HEK293 (cell line): ENCODE measurements around the gene CPNE4.

Experiments
- CTCF ChIA-PET: fragments of 350-600 bp; formaldehyde crosslinking; extraction: SDS; loops from one replicate; lab custom pipeline; 2021; ENCODE audit warnings: antibody characterized with exemption; lab: Yijun Ruan, JAX
- POLR2A ChIA-PET: fragments of 300-600 bp; formaldehyde crosslinking; extraction: SDS; loops from one replicate; lab custom pipeline; 2020; ENCODE audit warnings: antibody characterized with exemption, inconsistent platforms; lab: Yijun Ruan, JAX
- H3K27ac ChIP-seq: fragments of 200-500 bp; sonication (Bioruptor generic); 2 replicates; pipeline ENCODE4 v1.5.1; 2014; ENCODE audit warnings: low read depth, low read length, control low read depth, inconsistent platforms; ENCODE audit errors: extremely low read depth
- H3K36me3 ChIP-seq, 2 experiments: fragments of 200-500 bp in 1 of 2; sonication (Bioruptor generic) in 1 of 2; 1 replicate in 1 of 2; 2 replicates in 1 of 2; pipeline ENCODE4 v1.5.1; 2014 to 2017; ENCODE audit warnings: inconsistent platforms in 2 of 2, low read length in 2 of 2; ENCODE audit not compliant: control insufficient read depth in 2 of 2, insufficient read depth in 1 of 2
- H3K4me1 ChIP-seq: fragments of 200-500 bp; sonication (Bioruptor generic); 2 replicates; pipeline ENCODE4 v1.5.1; 2014; ENCODE audit warnings: mild to moderate bottlenecking, low read length, inconsistent platforms; ENCODE audit not compliant: control insufficient read depth, insufficient read depth
- H3K4me3 ChIP-seq: 2 replicates; pipeline ENCODE4 v1.5.1; 2011; ENCODE audit warnings: low read depth, mild to moderate bottlenecking, control low read depth, low read length, moderate library complexity
- H3K9me3 ChIP-seq: fragments of 200-500 bp; sonication (Bioruptor generic); 2 replicates; pipeline ENCODE4 v1.5.1; 2014; ENCODE audit warnings: low read depth, low read length, inconsistent platforms; ENCODE audit not compliant: control insufficient read depth, insufficient read depth
- FEZF1 ChIP-seq: fragments of 450-650 bp; formaldehyde crosslinking; IDR thresholded peaks from 2 replicates; pipeline ENCODE4 v1.5.1; 2016; ENCODE audit warnings: missing biosample characterization, missing genetic modification characterization
- MZF1 ChIP-seq: fragments of 450-650 bp; formaldehyde crosslinking; IDR thresholded peaks from 2 replicates; pipeline ENCODE4 v1.5.1; 2017; ENCODE audit warnings: missing biosample characterization, missing genetic modification characterization, borderline replicate concordance
- REST ChIP-seq: fragments of 450-650 bp; formaldehyde crosslinking; IDR thresholded peaks from 2 replicates; pipeline ENCODE4 v1.5.1; 2016; ENCODE audit warnings: missing biosample characterization, missing genetic modification characterization
- ZBTB7A ChIP-seq: fragments of 450-650 bp; formaldehyde crosslinking; IDR thresholded peaks from 2 replicates; pipeline ENCODE4 v1.5.1; 2016; ENCODE audit warnings: low read depth, missing biosample characterization, missing genetic modification characterization
- ZFP41 ChIP-seq: fragments of 450-650 bp; formaldehyde crosslinking; IDR thresholded peaks from 2 replicates; pipeline ENCODE4 v1.5.1; 2016; ENCODE audit warnings: missing biosample characterization, missing genetic modification characterization, borderline replicate concordance
- ZNF112 ChIP-seq: fragments of 450-650 bp; formaldehyde crosslinking; IDR thresholded peaks from 2 replicates; pipeline ENCODE4 v1.5.0; 2017; ENCODE audit warnings: missing biosample characterization, missing genetic modification characterization
- ZNF214 ChIP-seq: fragments of 450-650 bp; formaldehyde crosslinking; IDR thresholded peaks from 2 replicates; pipeline ENCODE4 v1.5.1; 2017; ENCODE audit warnings: missing biosample characterization, mild to moderate bottlenecking, missing genetic modification characterization, borderline replicate concordance
- ZNF223 ChIP-seq: fragments of 450-650 bp; formaldehyde crosslinking; IDR thresholded peaks from 2 replicates; pipeline ENCODE4 v1.5.1; 2016; ENCODE audit warnings: missing biosample characterization, missing genetic modification characterization
- ZNF362 ChIP-seq: fragments of 450-650 bp; formaldehyde crosslinking; IDR thresholded peaks from 2 replicates; pipeline ENCODE4 v1.5.1; 2016; ENCODE audit warnings: missing biosample characterization, missing genetic modification characterization
- ZNF514 ChIP-seq: fragments of 450-650 bp; formaldehyde crosslinking; IDR thresholded peaks from 2 replicates; pipeline ENCODE4 v1.5.1; 2016; ENCODE audit warnings: missing biosample characterization, missing genetic modification characterization
- ZNF521 ChIP-seq: fragments of 450-650 bp; formaldehyde crosslinking; IDR thresholded peaks from 2 replicates; pipeline ENCODE4 v1.5.1; 2017; ENCODE audit warnings: missing biosample characterization, mild to moderate bottlenecking, missing genetic modification characterization
- ZNF555 ChIP-seq: fragments of 450-650 bp; formaldehyde crosslinking; conservative IDR thresholded peaks from 2 replicates; pipeline ENCODE4 v1.5.1; 2017; ENCODE audit warnings: missing biosample characterization, mild to moderate bottlenecking, missing genetic modification characterization, inconsistent platforms
- ZNF580 ChIP-seq: fragments of 450-650 bp; formaldehyde crosslinking; IDR thresholded peaks from 2 replicates; pipeline ENCODE4 v1.5.1; 2016; ENCODE audit warnings: missing biosample characterization, missing genetic modification characterization
- ZNF791 ChIP-seq: fragments of 450-650 bp; formaldehyde crosslinking; IDR thresholded peaks from 2 replicates; pipeline ENCODE4 v1.5.1; 2016; ENCODE audit warnings: missing biosample characterization, missing genetic modification characterization
- ZSCAN30 ChIP-seq: fragments of 450-650 bp; IDR thresholded peaks from 2 replicates; pipeline ENCODE4 v1.5.1; 2018; ENCODE audit warnings: missing biosample characterization, mild to moderate bottlenecking, missing genetic modification characterization, moderate library complexity
- TF ChIP-seq, protein P1 (sequence below): fragments of 450-650 bp; formaldehyde crosslinking; IDR thresholded peaks from 2 replicates; pipeline ENCODE4 v1.5.1; 2016; ENCODE audit warnings: missing biosample characterization, missing genetic modification characterization
- TF ChIP-seq, protein P2 (sequence below): fragments of 450-650 bp; formaldehyde crosslinking; IDR thresholded peaks from 2 replicates; pipeline ENCODE4 v1.5.1; 2016; ENCODE audit warnings: missing biosample characterization, missing genetic modification characterization

CPNE4 gene

DNA sequence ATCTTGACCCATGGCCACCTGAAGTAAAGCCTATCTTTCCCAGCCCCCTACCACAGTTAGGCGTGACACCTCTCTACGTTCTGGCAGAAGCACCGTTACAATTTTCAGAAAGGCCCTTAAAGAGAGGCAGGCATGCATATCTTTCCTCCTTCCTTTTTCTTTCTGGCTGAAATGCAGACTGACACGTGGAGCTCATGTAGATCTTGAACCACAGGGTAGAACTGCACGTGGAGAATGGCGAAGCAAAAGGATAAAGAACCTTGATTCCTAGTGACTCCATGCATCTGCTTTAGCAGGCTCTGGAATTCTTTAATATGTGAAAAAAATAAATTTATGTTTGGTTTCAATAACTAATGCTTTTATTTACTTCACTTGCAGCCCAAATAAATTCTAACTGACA, 166.6 kb downstream of the CPNE4 start (continued):
- no peak for TF ChIP-seq ZNF112 (tag by site-specific recombination)

- TF ChIP-seq ZNF223, result no peak
- TF ChIP-seq ZNF521 (tag by site-specific recombination), result no peak
- TF ChIP-seq, protein P1, sequence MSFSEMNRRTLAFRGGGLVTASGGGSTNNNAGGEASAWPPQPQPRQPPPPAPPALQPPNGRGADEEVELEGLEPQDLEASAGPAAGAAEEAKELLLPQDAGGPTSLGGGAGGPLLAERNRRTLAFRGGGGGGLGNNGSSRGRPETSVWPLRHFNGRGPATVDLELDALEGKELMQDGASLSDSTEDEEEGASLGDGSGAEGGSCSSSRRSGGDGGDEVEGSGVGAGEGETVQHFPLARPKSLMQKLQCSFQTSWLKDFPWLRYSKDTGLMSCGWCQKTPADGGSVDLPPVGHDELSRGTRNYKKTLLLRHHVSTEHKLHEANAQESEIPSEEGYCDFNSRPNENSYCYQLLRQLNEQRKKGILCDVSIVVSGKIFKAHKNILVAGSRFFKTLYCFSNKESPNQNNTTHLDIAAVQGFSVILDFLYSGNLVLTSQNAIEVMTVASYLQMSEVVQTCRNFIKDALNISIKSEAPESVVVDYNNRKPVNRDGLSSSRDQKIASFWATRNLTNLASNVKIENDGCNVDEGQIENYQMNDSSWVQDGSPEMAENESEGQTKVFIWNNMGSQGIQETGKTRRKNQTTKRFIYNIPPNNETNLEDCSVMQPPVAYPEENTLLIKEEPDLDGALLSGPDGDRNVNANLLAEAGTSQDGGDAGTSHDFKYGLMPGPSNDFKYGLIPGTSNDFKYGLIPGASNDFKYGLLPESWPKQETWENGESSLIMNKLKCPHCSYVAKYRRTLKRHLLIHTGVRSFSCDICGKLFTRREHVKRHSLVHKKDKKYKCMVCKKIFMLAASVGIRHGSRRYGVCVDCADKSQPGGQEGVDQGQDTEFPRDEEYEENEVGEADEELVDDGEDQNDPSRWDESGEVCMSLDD (tag by site-specific recombination), result no peak
- TF ChIP-seq ZNF555 (tag by site-specific recombination), result no peak
- no peak for TF ChIP-seq ZNF362 (tag by site-specific recombination)
- TF ChIP-seq ZNF580, result no peak
- TF ChIP-seq ZNF214, result no peak
- no peak for TF ChIP-seq REST (tag by site-specific recombination)
- TF ChIP-seq, protein P2, sequence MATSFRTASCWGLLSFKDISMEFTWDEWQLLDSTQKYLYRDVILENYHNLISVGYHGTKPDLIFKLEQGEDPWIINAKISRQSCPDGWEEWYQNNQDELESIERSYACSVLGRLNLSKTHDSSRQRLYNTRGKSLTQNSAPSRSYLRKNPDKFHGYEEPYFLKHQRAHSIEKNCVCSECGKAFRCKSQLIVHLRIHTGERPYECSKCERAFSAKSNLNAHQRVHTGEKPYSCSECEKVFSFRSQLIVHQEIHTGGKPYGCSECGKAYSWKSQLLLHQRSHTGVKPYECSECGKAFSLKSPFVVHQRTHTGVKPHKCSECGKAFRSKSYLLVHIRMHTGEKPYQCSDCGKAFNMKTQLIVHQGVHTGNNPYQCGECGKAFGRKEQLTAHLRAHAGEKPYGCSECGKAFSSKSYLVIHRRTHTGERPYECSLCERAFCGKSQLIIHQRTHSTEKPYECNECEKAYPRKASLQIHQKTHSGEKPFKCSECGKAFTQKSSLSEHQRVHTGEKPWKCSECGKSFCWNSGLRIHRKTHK (tag by site-specific recombination), result no peak
- no peak for TF ChIP-seq FEZF1
- TF ChIP-seq MZF1 (tag by site-specific recombination), result no peak
- TF ChIP-seq ZNF514 (tag by site-specific recombination), result no peak
- TF ChIP-seq ZBTB7A, result no peak
- TF ChIP-seq ZSCAN30 (tag by site-specific recombination), result no peak
- TF ChIP-seq ZFP41, result no peak
- no peak for TF ChIP-seq ZNF791 (tag by site-specific recombination)
- Histone ChIP-seq H3K9me3 (no peaks in the 10 kb centered on the region), H3K4me1 (no peaks in the 10 kb centered on the region), H3K36me3 (no peaks in the 10 kb centered on the region), H3K4me3 (no peak overlapping the region), H3K27ac (no peak overlapping the region)
- ChIA-PET CTCF (no interaction called here), POLR2A (no interaction called here)
Measured at GRCh38 chr3:131856171-131856570, 178.6 kb downstream of the CPNE4 start.
